Measurements from ENCODE around the gene STRIP2. TPM values are rescaled to one million over a fixed set of nuclear protein-coding genes. Genes with fewer than 3 reads are reported as not detected.

STRIP2 gene
- total and polyA plus RNA-seq, 2 experiments from 2014 or later: 4.7 to 10.6 TPM

Small RNAs within 50 kb of the gene (small RNA-seq; reads per million reads assigned to genes)
- gene AC009244.1 (ENCODE audit: low replicate concordance): not detected
- gene RNU1-72P (ENCODE audit: low replicate concordance): not detected
- not detected for gene SNRPGP3 (ENCODE audit: low replicate concordance)

Other genes starting within 250 kb of the STRIP2 start
- 57.7 and 61.5 TPM in 2 replicates for gene SMO, start 245.8 kb upstream of the STRIP2 start, total RNA-seq (2014; rRNA removed; shearing (Covaris generic))
- 13.1 and 13.9 TPM in 2 replicates for gene SMO, start 245.8 kb upstream of the STRIP2 start, polyA plus RNA-seq (2016; fragmentation: Nextera tagmentation; extraction: Ambion mirVana)
- gene AHCYL2, start 209.4 kb upstream of the STRIP2 start, total RNA-seq (2014; rRNA removed; shearing (Covaris generic)): 29.4 and 42.6 TPM in 2 replicates
- 7.8 and 9.2 TPM in 2 replicates for gene AHCYL2, start 209.4 kb upstream of the STRIP2 start, polyA plus RNA-seq (2016; fragmentation: Nextera tagmentation; extraction: Ambion mirVana)
- gene SMKR1, start 68.1 kb downstream of the STRIP2 start, total RNA-seq (2014; rRNA removed; shearing (Covaris generic)): 0.70 TPM in 1 of 2 replicates, not detected in the other
- 1.7 and 2.1 TPM in 2 replicates for gene SMKR1, start 68.1 kb downstream of the STRIP2 start, polyA plus RNA-seq (2016; fragmentation: Nextera tagmentation; extraction: Ambion mirVana)
- 24.6 and 26.7 TPM in 2 replicates for gene NRF1, start 177.3 kb downstream of the STRIP2 start, total RNA-seq (2014; rRNA removed; shearing (Covaris generic))
- gene NRF1, start 177.3 kb downstream of the STRIP2 start, polyA plus RNA-seq (2016; fragmentation: Nextera tagmentation; extraction: Ambion mirVana): 4.8 and 5.3 TPM in 2 replicates